ENCODE results near the gene MYH9. TPM values are rescaled to one million over a fixed set of nuclear protein-coding genes. Genes with fewer than 3 reads are reported as not detected.
A peak's percentile ranks its signal among the peaks of the same experiment; 100 is the strongest.

The MYH9 gene
- total and polyA plus RNA-seq, 4 donors, result 32.3 to 150 (median 98.7) TPM

GRCh38 chr22:36348760-36349159 is 39.0 kb downstream of the MYH9 start:
- DNase-seq (ENCODE audit: low spot score), result no peak
- WGBS, result 88% methylated on average over 14 of the region's 14 CpGs

DNA sequence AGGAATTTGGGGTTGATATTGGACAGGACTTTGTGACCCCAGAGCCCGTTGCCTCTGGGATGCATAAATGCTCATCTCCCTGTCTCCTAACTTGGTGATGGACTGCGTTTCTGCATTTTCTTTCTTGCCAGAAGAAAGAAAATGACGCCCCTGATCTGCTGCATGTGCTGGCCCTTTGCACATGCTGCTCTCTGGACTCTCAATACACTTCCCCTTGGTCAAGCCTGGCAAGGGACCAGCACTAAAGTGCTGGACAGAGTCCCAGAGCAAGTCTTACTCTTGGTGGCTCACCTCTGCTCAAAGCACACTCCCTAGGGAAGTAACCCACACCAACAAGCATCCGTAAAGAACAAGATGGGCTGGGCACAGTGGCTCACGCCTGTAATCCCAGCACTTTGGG is 40.7 kb downstream of the MYH9 start:
- DNase-seq (ENCODE audit: low spot score), result no peak
- Histone ChIP-seq H3K36me3 (ENCODE audit: control insufficient read depth in 4 of 4, insufficient read depth in 3 of 4, low read depth in 1 of 4, low read length in 3 of 4) (peaks cover 0 to 10% (median 9%) of the 10 kb centered on the region in 4 donors), H3K9me3 (ENCODE audit: control insufficient read depth in 4 of 4, low read length in 3 of 4) (no peaks in the 10 kb centered on the region), H3K27me3 (ENCODE audit: control insufficient read depth in 4 of 4, insufficient read depth in 4 of 4, low read length in 3 of 4) (no peaks in the 10 kb centered on the region), H3K4me3 (ENCODE audit: low read depth in 1 of 3, low read length in 3 of 3) (no peak overlapping the region), H3K27ac (ENCODE audit: low read depth in 1 of 2, low read length in 2 of 2) (no peak overlapping the region), H3K9ac (ENCODE audit: low read depth in 1 of 2, low read length in 2 of 2) (no peak overlapping the region), H3K4me1 (ENCODE audit: control insufficient read depth in 4 of 4, insufficient read depth in 4 of 4, low read length in 3 of 4) (peaks cover 19 to 38% (median 32%) of the 10 kb centered on the region in 4 donors)
- WGBS, result 73% methylated on average over 5 of the region's 5 CpGs
- TF ChIP-seq JUND (IDR thresholded peaks at IDR 0.05) (no peak), FOXA2 (IDR thresholded peaks at IDR 0.05) (no peak), RXRA (IDR thresholded peaks at IDR 0.05) (peak; percentile 31 to 33), FOXA1 (IDR thresholded peaks at IDR 0.05) (no peak), RAD21 (IDR thresholded peaks at IDR 0.05) (peak in 1 of 2 donors; percentile 34), GABPA (IDR thresholded peaks at IDR 0.05 in 1 of 2, conservative IDR thresholded peaks at IDR 0.05 in 1 of 2) (no peak), TAF1 (conservative IDR thresholded peaks at IDR 0.05) (no peak), SP1 (IDR thresholded peaks at IDR 0.05) (peak; percentile 11), EGR1 (IDR thresholded peaks at IDR 0.05; ENCODE audit: low read depth in 2 of 2) (no peak), NR2F2 (IDR thresholded peaks at IDR 0.05) (no peak), HNF4A (conservative IDR thresholded peaks at IDR 0.05) (peak; percentile 61 to 64)
- TF ChIP-seq, protein P1, sequence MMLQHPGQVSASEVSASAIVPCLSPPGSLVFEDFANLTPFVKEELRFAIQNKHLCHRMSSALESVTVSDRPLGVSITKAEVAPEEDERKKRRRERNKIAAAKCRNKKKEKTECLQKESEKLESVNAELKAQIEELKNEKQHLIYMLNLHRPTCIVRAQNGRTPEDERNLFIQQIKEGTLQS (IDR thresholded peaks at IDR 0.05), result no peak
- TF ChIP-seq, protein P2, sequence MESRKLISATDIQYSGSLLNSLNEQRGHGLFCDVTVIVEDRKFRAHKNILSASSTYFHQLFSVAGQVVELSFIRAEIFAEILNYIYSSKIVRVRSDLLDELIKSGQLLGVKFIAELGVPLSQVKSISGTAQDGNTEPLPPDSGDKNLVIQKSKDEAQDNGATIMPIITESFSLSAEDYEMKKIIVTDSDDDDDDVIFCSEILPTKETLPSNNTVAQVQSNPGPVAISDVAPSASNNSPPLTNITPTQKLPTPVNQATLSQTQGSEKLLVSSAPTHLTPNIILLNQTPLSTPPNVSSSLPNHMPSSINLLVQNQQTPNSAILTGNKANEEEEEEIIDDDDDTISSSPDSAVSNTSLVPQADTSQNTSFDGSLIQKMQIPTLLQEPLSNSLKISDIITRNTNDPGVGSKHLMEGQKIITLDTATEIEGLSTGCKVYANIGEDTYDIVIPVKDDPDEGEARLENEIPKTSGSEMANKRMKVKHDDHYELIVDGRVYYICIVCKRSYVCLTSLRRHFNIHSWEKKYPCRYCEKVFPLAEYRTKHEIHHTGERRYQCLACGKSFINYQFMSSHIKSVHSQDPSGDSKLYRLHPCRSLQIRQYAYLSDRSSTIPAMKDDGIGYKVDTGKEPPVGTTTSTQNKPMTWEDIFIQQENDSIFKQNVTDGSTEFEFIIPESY (IDR thresholded peaks at IDR 0.05), result no peak
- TF ChIP-seq, protein P3, sequence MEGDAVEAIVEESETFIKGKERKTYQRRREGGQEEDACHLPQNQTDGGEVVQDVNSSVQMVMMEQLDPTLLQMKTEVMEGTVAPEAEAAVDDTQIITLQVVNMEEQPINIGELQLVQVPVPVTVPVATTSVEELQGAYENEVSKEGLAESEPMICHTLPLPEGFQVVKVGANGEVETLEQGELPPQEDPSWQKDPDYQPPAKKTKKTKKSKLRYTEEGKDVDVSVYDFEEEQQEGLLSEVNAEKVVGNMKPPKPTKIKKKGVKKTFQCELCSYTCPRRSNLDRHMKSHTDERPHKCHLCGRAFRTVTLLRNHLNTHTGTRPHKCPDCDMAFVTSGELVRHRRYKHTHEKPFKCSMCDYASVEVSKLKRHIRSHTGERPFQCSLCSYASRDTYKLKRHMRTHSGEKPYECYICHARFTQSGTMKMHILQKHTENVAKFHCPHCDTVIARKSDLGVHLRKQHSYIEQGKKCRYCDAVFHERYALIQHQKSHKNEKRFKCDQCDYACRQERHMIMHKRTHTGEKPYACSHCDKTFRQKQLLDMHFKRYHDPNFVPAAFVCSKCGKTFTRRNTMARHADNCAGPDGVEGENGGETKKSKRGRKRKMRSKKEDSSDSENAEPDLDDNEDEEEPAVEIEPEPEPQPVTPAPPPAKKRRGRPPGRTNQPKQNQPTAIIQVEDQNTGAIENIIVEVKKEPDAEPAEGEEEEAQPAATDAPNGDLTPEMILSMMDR (IDR thresholded peaks at IDR 0.05; ENCODE audit: low read depth, low read length, missing input control), result no peak

More at GRCh38 chr22:36348760-36349159, 39.0 kb downstream of the MYH9 start:
- Histone ChIP-seq H3K27ac (ENCODE audit: low read depth in 1 of 2, low read length in 2 of 2) (peak overlapping the region in 1 of 2 donors; percentile 1), H3K27me3 (ENCODE audit: control insufficient read depth in 4 of 4, insufficient read depth in 4 of 4, low read length in 3 of 4) (no peaks in the 10 kb centered on the region), H3K36me3 (ENCODE audit: control insufficient read depth in 4 of 4, insufficient read depth in 3 of 4, low read depth in 1 of 4, low read length in 3 of 4) (peaks cover 0 to 10% (median 6%) of the 10 kb centered on the region in 4 donors), H3K9ac (ENCODE audit: low read depth in 1 of 2, low read length in 2 of 2) (no peak overlapping the region), H3K4me3 (ENCODE audit: low read depth in 1 of 3, low read length in 3 of 3) (no peak overlapping the region), H3K4me1 (ENCODE audit: control insufficient read depth in 4 of 4, insufficient read depth in 4 of 4, low read length in 3 of 4) (peaks cover 24 to 50% (median 43%) of the 10 kb centered on the region in 4 donors), H3K9me3 (ENCODE audit: control insufficient read depth in 4 of 4, low read length in 3 of 4) (no peaks in the 10 kb centered on the region)
- TF ChIP-seq SP1 (IDR thresholded peaks at IDR 0.05) (no peak), HNF4A (conservative IDR thresholded peaks at IDR 0.05) (no peak), JUND (IDR thresholded peaks at IDR 0.05) (no peak), HNF4G (IDR thresholded peaks at IDR 0.05) (no peak), TAF1 (conservative IDR thresholded peaks at IDR 0.05) (no peak), RAD21 (IDR thresholded peaks at IDR 0.05) (no peak), NR2F2 (IDR thresholded peaks at IDR 0.05) (no peak), FOXA2 (IDR thresholded peaks at IDR 0.05) (no peak)
- TF ChIP-seq, protein P3 (IDR thresholded peaks at IDR 0.05; ENCODE audit: low read depth, low read length, missing input control), result no peak
- TF ChIP-seq, protein P4, sequence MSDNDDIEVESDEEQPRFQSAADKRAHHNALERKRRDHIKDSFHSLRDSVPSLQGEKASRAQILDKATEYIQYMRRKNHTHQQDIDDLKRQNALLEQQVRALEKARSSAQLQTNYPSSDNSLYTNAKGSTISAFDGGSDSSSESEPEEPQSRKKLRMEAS (IDR thresholded peaks at IDR 0.05), result no peak
- TF ChIP-seq, protein P1 (IDR thresholded peaks at IDR 0.05), result no peak
- TF ChIP-seq, protein P2 (IDR thresholded peaks at IDR 0.05), result no peak
